ENCODE data around the gene HAUS6. TPM values are rescaled to one million over a fixed set of nuclear protein-coding genes. Genes with fewer than 3 reads are reported as not detected.
"Not testable (repeated sequence)": the region's sequence is repeated elsewhere in the genome, so short reads cannot be mapped to it uniquely, and the experiment has no call there.

The HAUS6 gene
- total RNA-seq, 1 donor, result 14.5 TPM

GRCh38 chr9:19108038-19108437 lies 5.3 kb upstream of the HAUS6 start:
- no peak overlapping the region for H3K27ac ChIP-seq (ENCODE audit: low read depth, low read length)
- H2AFZ ChIP-seq (ENCODE audit: low read length), result no peak overlapping the region
- no peak overlapping the region for H3K4me2 ChIP-seq (ENCODE audit: insufficient read depth, low read length)
- H3K27me3 ChIP-seq (ENCODE audit: insufficient read depth, low read length), result no peaks in the 10 kb centered on the region
- TF ChIP-seq CTCF (IDR thresholded peaks at IDR 0.05; ENCODE audit: extremely low read depth, low read depth, low read length), result no peak
- H3K4me1 ChIP-seq (ENCODE audit: insufficient read depth, low read length), result no peaks in the 10 kb centered on the region
- H3K79me2 ChIP-seq (ENCODE audit: insufficient read depth, low read length), result no peaks in the 10 kb centered on the region
- no peaks in the 10 kb centered on the region for H3K36me3 ChIP-seq (ENCODE audit: insufficient read depth, low read length)
- H3K9me3 ChIP-seq (ENCODE audit: low read depth, low read length), result no peaks in the 10 kb centered on the region
- H3K4me3 ChIP-seq (ENCODE audit: insufficient read depth, low read length), result no peak overlapping the region
- no peaks in the 10 kb centered on the region for H4K20me1 ChIP-seq (ENCODE audit: insufficient read depth, low read length)
- DNase-seq (ENCODE audit: insufficient read length, low spot score, missing footprints), result peak; percentile 14

DNA sequence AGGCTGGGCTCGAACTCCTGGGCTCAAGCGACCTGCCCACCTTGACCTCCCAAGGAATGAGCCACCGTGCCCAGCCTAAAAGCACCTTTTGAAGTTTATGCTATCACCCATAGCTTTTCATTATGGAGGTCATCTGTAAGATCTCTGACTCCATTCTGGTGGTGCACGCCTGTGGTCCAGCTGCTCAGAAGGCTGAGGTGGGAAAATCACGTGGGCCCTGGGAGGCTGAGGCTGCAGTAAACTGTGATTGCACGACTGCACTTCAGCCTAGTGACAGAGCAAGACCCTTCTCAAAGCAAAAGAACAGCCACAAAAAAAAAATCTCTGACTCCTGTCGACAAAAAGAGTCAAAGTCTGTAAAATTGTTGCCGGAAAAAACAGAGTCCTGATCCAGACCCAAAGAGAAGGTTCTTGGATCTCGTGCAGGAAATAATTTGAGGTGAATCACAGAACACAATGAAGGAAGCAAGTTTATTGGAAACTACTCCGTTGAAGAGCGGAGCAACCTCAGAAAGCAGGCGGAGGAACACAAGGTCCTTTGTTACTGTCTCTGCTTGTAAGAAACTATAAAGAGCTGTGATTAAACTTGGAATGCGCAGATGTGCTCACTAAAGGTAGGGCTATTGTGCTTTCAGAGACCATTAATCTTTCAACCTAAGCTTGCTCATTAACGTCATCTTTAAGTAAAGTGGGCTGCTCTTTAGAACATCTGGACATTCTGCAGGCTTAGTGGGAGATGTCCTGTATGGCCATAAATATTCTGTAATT lies 2.0 kb upstream of the HAUS6 start:
- no peak overlapping the region for H3K27ac ChIP-seq (ENCODE audit: low read depth, low read length)
- no peaks in the 10 kb centered on the region for H3K9me3 ChIP-seq (ENCODE audit: low read depth, low read length)
- H3K27me3 ChIP-seq (ENCODE audit: insufficient read depth, low read length), result no peaks in the 10 kb centered on the region
- peak overlapping the region; percentile 90 for H2AFZ ChIP-seq (ENCODE audit: low read length)
- H4K20me1 ChIP-seq (ENCODE audit: insufficient read depth, low read length), result no peaks in the 10 kb centered on the region
- peaks cover 10% of the 10 kb centered on the region for H3K4me1 ChIP-seq (ENCODE audit: insufficient read depth, low read length)
- no peak for TF ChIP-seq CTCF (IDR thresholded peaks at IDR 0.05; ENCODE audit: extremely low read depth, low read depth, low read length)
- peak overlapping the region; percentile 32 for H3K4me2 ChIP-seq (ENCODE audit: insufficient read depth, low read length)
- no peaks in the 10 kb centered on the region for H3K36me3 ChIP-seq (ENCODE audit: insufficient read depth, low read length)
- H3K4me3 ChIP-seq (ENCODE audit: insufficient read depth, low read length), result no peak overlapping the region
- peak; percentile 47 for DNase-seq (ENCODE audit: insufficient read length, low spot score, missing footprints)
- peaks cover 30% of the 10 kb centered on the region for H3K79me2 ChIP-seq (ENCODE audit: insufficient read depth, low read length)

- Histone ChIP-seq H3K27me3 (ENCODE audit: insufficient read depth, low read length) (no peaks in the 10 kb centered on the region), H4K20me1 (ENCODE audit: insufficient read depth, low read length) (no peaks in the 10 kb centered on the region), H3K27ac (ENCODE audit: low read depth, low read length) (peak overlapping the region; percentile 18), H3K36me3 (ENCODE audit: insufficient read depth, low read length) (no peaks in the 10 kb centered on the region), H3K79me2 (ENCODE audit: insufficient read depth, low read length) (peaks cover 51% of the 10 kb centered on the region), H3K4me3 (ENCODE audit: insufficient read depth, low read length) (peak overlapping the region; percentile 84), H3K4me1 (ENCODE audit: insufficient read depth, low read length) (peaks cover 10% of the 10 kb centered on the region), H3K4me2 (ENCODE audit: insufficient read depth, low read length) (peak overlapping the region; percentile 79), H3K9me3 (ENCODE audit: low read depth, low read length) (no peaks in the 10 kb centered on the region), H2AFZ (ENCODE audit: low read length) (peak overlapping the region; percentile 92)
- no peak for TF ChIP-seq CTCF (IDR thresholded peaks at IDR 0.05; ENCODE audit: extremely low read depth, low read depth, low read length)
- peak; percentile 66 for DNase-seq (ENCODE audit: insufficient read length, low spot score, missing footprints)
These were observed 498 bp downstream of the HAUS6 start for GRCh38 chr9:19102181-19102630.

DNA sequence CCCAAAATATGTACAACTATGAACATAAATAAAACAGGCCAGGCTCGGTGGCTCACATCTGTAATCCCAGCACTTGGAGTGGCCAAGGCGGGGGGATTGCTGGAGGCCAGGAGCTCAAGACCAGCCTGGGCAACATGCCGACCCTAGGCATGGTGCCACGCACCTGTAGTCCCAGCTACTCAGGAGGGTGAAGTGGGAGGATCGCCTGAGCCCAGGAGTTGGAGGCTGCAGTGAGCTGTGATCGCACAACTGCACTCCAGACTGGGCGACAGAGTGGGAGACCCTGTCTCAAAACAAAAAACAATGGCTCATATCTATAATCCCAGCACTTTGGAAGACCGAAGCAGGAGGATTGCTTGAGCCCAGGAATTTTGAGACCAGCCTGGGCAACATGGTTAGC lies 1.5 kb downstream of the HAUS6 start:
- H2AFZ ChIP-seq (ENCODE audit: low read length), result no peak overlapping the region
- no peaks in the 10 kb centered on the region for H3K9me3 ChIP-seq (ENCODE audit: low read depth, low read length)
- H3K4me1 ChIP-seq (ENCODE audit: insufficient read depth, low read length), result peaks cover 10% of the 10 kb centered on the region
- no peak for DNase-seq (ENCODE audit: insufficient read length, low spot score, missing footprints)
- H3K27ac ChIP-seq (ENCODE audit: low read depth, low read length), result no peak overlapping the region
- H3K27me3 ChIP-seq (ENCODE audit: insufficient read depth, low read length), result no peaks in the 10 kb centered on the region
- H3K4me2 ChIP-seq (ENCODE audit: insufficient read depth, low read length), result peak overlapping the region; percentile 79
- no peaks in the 10 kb centered on the region for H4K20me1 ChIP-seq (ENCODE audit: insufficient read depth, low read length)
- H3K4me3 ChIP-seq (ENCODE audit: insufficient read depth, low read length), result no peak overlapping the region
- no peak for TF ChIP-seq CTCF (IDR thresholded peaks at IDR 0.05; ENCODE audit: extremely low read depth, low read depth, low read length)
- H3K36me3 ChIP-seq (ENCODE audit: insufficient read depth, low read length), result peaks cover 2% of the 10 kb centered on the region
- peaks cover 59% of the 10 kb centered on the region for H3K79me2 ChIP-seq (ENCODE audit: insufficient read depth, low read length)

DNA sequence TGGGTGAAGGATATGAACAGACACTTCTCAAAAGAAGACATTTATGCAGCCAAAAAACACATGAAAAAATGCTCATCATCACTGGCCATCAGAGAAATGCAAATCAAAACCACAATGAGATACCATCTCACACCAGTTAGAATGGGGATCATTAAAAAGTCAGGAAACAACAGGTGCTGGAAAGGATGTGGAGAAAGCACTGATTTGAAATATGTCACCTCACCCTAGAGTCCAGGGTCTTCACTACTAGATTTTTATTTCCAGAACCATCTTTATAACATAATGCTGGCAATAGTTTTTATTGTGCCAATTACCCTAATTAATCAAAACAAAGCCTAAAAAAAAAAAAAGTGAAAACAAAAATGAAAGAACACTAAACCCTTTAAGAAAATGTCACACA lies 5.3 kb downstream of the HAUS6 start:
- not testable (repeated sequence) for H4K20me1 ChIP-seq (ENCODE audit: insufficient read depth, low read length); H3K4me1 ChIP-seq (ENCODE audit: insufficient read depth, low read length); H3K27ac ChIP-seq (ENCODE audit: low read depth, low read length); H3K4me3 ChIP-seq (ENCODE audit: insufficient read depth, low read length); H3K4me2 ChIP-seq (ENCODE audit: insufficient read depth, low read length); H3K9me3 ChIP-seq (ENCODE audit: low read depth, low read length); H3K27me3 ChIP-seq (ENCODE audit: insufficient read depth, low read length); DNase-seq (ENCODE audit: insufficient read length, low spot score, missing footprints); H2AFZ ChIP-seq (ENCODE audit: low read length)
- peaks cover 58% of the 10 kb centered on the region for H3K79me2 ChIP-seq (ENCODE audit: insufficient read depth, low read length)
- peaks cover 31% of the 10 kb centered on the region for H3K36me3 ChIP-seq (ENCODE audit: insufficient read depth, low read length)
